Renal cortical epithelial cell (primary cell): Measurements from ENCODE around the gene SLC16A7. TPM values are rescaled to one million over a fixed set of nuclear protein-coding genes. Genes with fewer than 3 reads are reported as not detected.

ENCODE experiments used
- DNase-seq: peaks from one replicate; pipeline ENCODE4 v3.0.0-alpha.2; 2011; ENCODE audit warnings: low read depth
- total RNA-seq: library from RNA; depleted of rRNA; stranded (reverse); fragments of >200 nt; gene quantifications from 2 replicates; pipeline ENCODE4 v1.2.3, GENCODE V29; 2014

The SLC16A7 gene
- total RNA-seq, 1 donor from 2014 or later = 59.0 TPM

GRCh38 chr12:59668674-59669073 is 72.8 kb downstream of the SLC16A7 start:
- DNase-seq = no peak

GRCh38 chr12:59672273-59672672 is 76.4 kb downstream of the SLC16A7 start:
- DNase-seq = no peak

- DNase-seq = no peak
These were observed 79.6 kb downstream of the SLC16A7 start for GRCh38 chr12:59675461-59675860.

- no peak for DNase-seq
These were observed 82.0 kb downstream of the SLC16A7 start for GRCh38 chr12:59677857-59678256.

- no peak for DNase-seq
These were observed 83.1 kb downstream of the SLC16A7 start for GRCh38 chr12:59678759-59679411.

GRCh38 chr12:59689776-59690175 is 93.9 kb downstream of the SLC16A7 start:
- peak; percentile 10 for DNase-seq

- DNase-seq = peak; percentile 18
These were observed 99.5 kb downstream of the SLC16A7 start for GRCh38 chr12:59695379-59695778.

- DNase-seq = peak; percentile 52
These were observed 102.8 kb downstream of the SLC16A7 start for GRCh38 chr12:59698600-59698999.

- DNase-seq = peak; percentile 64
These were observed 103.8 kb downstream of the SLC16A7 start for GRCh38 chr12:59699421-59700152.

GRCh38 chr12:59700153-59700450 is 104.3 kb downstream of the SLC16A7 start:
- DNase-seq = no peak

- peak; percentile 80 for DNase-seq
These were observed 112.2 kb downstream of the SLC16A7 start for GRCh38 chr12:59708064-59708463.

GRCh38 chr12:59708484-59708883 is 112.7 kb downstream of the SLC16A7 start:
- DNase-seq = peak; percentile 23

- no peak for DNase-seq
These were observed 114.3 kb downstream of the SLC16A7 start for GRCh38 chr12:59710004-59710628.

GRCh38 chr12:59710964-59711363 is 115.1 kb downstream of the SLC16A7 start:
- DNase-seq = no peak

GRCh38 chr12:59715434-59715833 is 119.6 kb downstream of the SLC16A7 start:
- no peak for DNase-seq

- DNase-seq = no peak
These were observed 120.2 kb downstream of the SLC16A7 start for GRCh38 chr12:59716043-59716442.

GRCh38 chr12:59717436-59717835 is 121.6 kb downstream of the SLC16A7 start:
- DNase-seq = no peak

GRCh38 chr12:59719701-59720100 is 123.9 kb downstream of the SLC16A7 start:
- no peak for DNase-seq

- no peak for DNase-seq
These were observed 127.7 kb downstream of the SLC16A7 start for GRCh38 chr12:59723520-59723919.

GRCh38 chr12:59724011-59724695 is 128.3 kb downstream of the SLC16A7 start:
- DNase-seq = no peak

GRCh38 chr12:59733200-59733599 is 137.4 kb downstream of the SLC16A7 start:
- DNase-seq = no peak

- DNase-seq = no peak
These were observed 138.5 kb downstream of the SLC16A7 start for GRCh38 chr12:59734371-59734770.

- no peak for DNase-seq
These were observed 139.4 kb downstream of the SLC16A7 start for GRCh38 chr12:59735231-59735630.
